ENCODE results near the gene GRAMD1A.

DNA sequence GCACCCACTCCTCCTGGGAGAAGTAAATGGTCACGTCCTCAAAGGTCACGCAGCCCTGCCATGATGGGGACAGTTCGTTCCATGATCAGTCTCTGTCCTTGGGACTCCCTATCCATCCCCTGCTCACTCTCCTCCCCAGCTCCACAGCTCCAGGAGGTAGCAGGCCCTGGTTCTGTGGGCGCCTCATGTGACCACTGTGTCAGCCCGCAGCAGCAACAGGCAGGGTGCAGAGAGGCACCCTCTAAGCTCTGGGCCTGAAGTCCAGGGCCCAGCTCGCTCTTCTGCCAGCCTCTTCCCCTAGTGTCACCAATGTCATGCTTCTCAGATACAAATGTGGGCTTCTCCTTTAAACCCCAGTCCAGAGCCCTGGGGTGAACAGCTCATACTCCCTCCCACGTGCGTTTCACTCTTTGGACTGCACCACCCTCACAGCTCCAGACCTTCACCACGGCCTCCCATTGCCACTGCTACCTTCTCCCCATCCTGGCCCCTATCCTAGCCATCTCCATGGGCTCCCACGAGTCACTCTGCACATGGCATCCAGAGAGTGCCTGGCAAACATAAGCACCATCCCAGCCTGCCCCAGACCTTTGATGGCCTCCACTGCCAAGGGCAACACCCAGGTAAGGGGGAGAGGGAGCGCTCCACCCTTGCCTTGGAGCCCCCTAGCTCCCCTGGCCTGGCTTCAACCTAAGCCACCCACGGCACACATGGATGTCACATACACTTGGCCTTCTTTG is 39.0 kb upstream of the GRAMD1A start:
- TF ChIP-seq KDM1A (IDR thresholded peaks at IDR 0.05; ENCODE audit: borderline replicate concordance, low read length) (no peak), EP300 (IDR thresholded peaks at IDR 0.05; ENCODE audit: borderline replicate concordance in 1 of 2, low read depth in 2 of 2, low read length in 2 of 2) (no peak), TCF12 (IDR thresholded peaks at IDR 0.05; ENCODE audit: low read depth, low read length) (no peak), RAD21 (IDR thresholded peaks at IDR 0.05 in 1 of 2, conservative IDR thresholded peaks at IDR 0.05 in 1 of 2; ENCODE audit: low read depth in 2 of 2, low read length in 2 of 2) (no peak), JUND (IDR thresholded peaks at IDR 0.05; ENCODE audit: low read length) (no peak), TEAD4 (IDR thresholded peaks at IDR 0.05; ENCODE audit: low read depth, low read length) (no peak), RXRA (IDR thresholded peaks at IDR 0.05; ENCODE audit: insufficient read depth, low read depth, low read length) (no peak)
- TF ChIP-seq, protein P1, sequence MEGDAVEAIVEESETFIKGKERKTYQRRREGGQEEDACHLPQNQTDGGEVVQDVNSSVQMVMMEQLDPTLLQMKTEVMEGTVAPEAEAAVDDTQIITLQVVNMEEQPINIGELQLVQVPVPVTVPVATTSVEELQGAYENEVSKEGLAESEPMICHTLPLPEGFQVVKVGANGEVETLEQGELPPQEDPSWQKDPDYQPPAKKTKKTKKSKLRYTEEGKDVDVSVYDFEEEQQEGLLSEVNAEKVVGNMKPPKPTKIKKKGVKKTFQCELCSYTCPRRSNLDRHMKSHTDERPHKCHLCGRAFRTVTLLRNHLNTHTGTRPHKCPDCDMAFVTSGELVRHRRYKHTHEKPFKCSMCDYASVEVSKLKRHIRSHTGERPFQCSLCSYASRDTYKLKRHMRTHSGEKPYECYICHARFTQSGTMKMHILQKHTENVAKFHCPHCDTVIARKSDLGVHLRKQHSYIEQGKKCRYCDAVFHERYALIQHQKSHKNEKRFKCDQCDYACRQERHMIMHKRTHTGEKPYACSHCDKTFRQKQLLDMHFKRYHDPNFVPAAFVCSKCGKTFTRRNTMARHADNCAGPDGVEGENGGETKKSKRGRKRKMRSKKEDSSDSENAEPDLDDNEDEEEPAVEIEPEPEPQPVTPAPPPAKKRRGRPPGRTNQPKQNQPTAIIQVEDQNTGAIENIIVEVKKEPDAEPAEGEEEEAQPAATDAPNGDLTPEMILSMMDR (IDR thresholded peaks at IDR 0.05; ENCODE audit: control extremely low read depth in 1 of 3, insufficient read depth in 1 of 3, low read depth in 1 of 3, low read length in 3 of 3) = no peak

Data from H1 (cell line).